PFSK-1 (cell line): ENCODE measurements around the gene PARVB.

ENCODE experiments used
- FOXP2 ChIP-seq: optimal IDR thresholded peaks from 2 replicates; pipeline ENCODE3; 2011; ENCODE audit warnings: borderline replicate concordance, control low read depth, inconsistent platforms; ENCODE audit not compliant: insufficient read depth; ENCODE audit errors: extremely low read length, extremely low read depth
- POLR2AphosphoS5 ChIP-seq: IDR thresholded peaks from 2 replicates; pipeline ENCODE4 v1.6.1; 2012; ENCODE audit warnings: low read depth, mild to moderate bottlenecking, control low read depth, low read length, moderate library complexity
- REST ChIP-seq, 2 experiments: IDR thresholded peaks; 2 replicates each; pipeline versions ENCODE4 v1.6.1 to v1.8.0; 2011 to 2012; ENCODE audit warnings: low read depth in 2 of 2, low read length in 2 of 2, control low read depth in 1 of 2, inconsistent platforms in 1 of 2, mild to moderate bottlenecking in 1 of 2, moderate library complexity in 1 of 2; ENCODE audit not compliant: insufficient read depth in 1 of 2
- SIN3A ChIP-seq: IDR thresholded peaks from 2 replicates; pipeline ENCODE4 v1.6.1; 2012; ENCODE audit warnings: mild to moderate bottlenecking, low read length, moderate library complexity, borderline replicate concordance; ENCODE audit not compliant: insufficient read depth
- TAF1 ChIP-seq: IDR thresholded peaks from 2 replicates; pipeline ENCODE4 v1.6.1; 2012; ENCODE audit warnings: low read length, control low read depth, borderline replicate concordance; ENCODE audit not compliant: insufficient read depth

Gene PARVB

GRCh38 chr22:44130076-44130711, 106.1 kb downstream of the PARVB start:
- TF ChIP-seq TAF1 = no peak
- no peak for TF ChIP-seq FOXP2
- no peak for TF ChIP-seq REST (IDR thresholded peaks at IDR 0.05; ENCODE audit: insufficient read depth in 1 of 2, low read depth in 2 of 2, low read length in 2 of 2)
- no peak for TF ChIP-seq POLR2AphosphoS5
- TF ChIP-seq SIN3A = no peak

DNA sequence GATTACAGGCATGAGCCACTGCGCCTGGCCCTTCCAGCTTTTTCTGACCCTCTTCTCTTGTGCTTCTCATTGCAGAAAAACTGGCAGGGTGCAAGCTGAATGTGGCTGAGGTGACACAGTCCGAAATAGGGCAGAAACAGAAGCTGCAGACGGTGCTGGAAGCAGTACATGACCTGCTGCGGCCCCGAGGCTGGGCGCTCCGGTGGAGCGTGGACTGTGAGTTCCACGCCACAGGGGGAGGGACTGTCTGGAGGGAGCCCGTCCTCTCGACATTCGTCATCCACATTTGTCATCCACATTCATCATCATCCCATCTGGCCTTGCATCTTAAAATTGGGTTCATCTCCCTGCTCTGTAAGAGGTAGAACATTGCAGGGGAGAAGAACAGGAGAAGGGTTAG, 107.3 kb downstream of the PARVB start:
- TF ChIP-seq REST (IDR thresholded peaks at IDR 0.05; ENCODE audit: insufficient read depth in 1 of 2, low read depth in 2 of 2, low read length in 2 of 2) (no peak), TAF1 (no peak), POLR2AphosphoS5 (no peak), SIN3A (no peak), FOXP2 (no peak)

GRCh38 chr22:44131989-44132685, 108.0 kb downstream of the PARVB start:
- TF ChIP-seq TAF1 = no peak
- no peak for TF ChIP-seq REST (IDR thresholded peaks at IDR 0.05; ENCODE audit: insufficient read depth in 1 of 2, low read depth in 2 of 2, low read length in 2 of 2)

DNA sequence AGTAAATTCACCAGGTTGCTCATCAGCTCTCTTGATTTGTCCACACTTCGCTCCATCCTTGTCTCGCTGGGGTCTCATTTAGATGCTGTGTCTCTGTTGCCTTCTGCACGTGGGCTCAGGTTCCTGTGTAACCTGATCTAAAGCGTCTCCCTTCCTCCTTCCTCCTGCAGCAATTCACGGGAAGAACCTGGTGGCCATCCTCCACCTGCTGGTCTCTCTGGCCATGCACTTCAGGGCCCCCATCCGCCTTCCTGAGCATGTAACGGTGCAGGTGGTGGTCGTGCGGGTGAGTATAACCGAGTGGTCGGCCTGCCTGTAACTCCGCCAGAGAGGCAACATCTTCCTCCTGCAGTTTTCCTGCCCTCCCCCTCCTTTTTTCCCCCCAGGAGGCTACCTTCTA, 108.6 kb downstream of the PARVB start:
- TF ChIP-seq SIN3A (no peak), POLR2AphosphoS5 (no peak), TAF1 (no peak), REST (IDR thresholded peaks at IDR 0.05; ENCODE audit: insufficient read depth in 1 of 2, low read depth in 2 of 2, low read length in 2 of 2) (no peak), FOXP2 (no peak)

- no peak for TF ChIP-seq TAF1
- TF ChIP-seq FOXP2 = no peak
- TF ChIP-seq REST (IDR thresholded peaks at IDR 0.05; ENCODE audit: insufficient read depth in 1 of 2, low read depth in 2 of 2, low read length in 2 of 2) = no peak
- no peak for TF ChIP-seq POLR2AphosphoS5
- TF ChIP-seq SIN3A = no peak
Measured at GRCh38 chr22:44133161-44133560, 109.1 kb downstream of the PARVB start.
